LHCN-M2 (cell line): ENCODE results near the gene ZNF630. TPM values are rescaled to one million over a fixed set of nuclear protein-coding genes. Genes with fewer than 3 reads are reported as not detected.
"Not testable (repeated sequence)": the region's sequence is repeated elsewhere in the genome, so short reads cannot be mapped to it uniquely, and the experiment has no call there.

ENCODE experiments used
- DNase-seq: peaks from one replicate; pipeline ENCODE4 v3.0.0-alpha.2; 2012; ENCODE audit warnings: low read depth
- polyA plus RNA-seq: library from polyadenylated mRNA; unstranded; fragments of >200 nt; gene quantifications from one replicate; pipeline ENCODE4 v1.2.1, GENCODE V29; 2012; ENCODE audit warnings: missing spikeins
- total RNA-seq: library from RNA; depleted of rRNA; stranded (reverse); fragments of >200 nt; gene quantifications from 2 replicates; pipeline ENCODE4 v1.2.3, GENCODE V29; 2014; rRNA removed

ZNF630 gene
- total RNA-seq = 2.2 and 3.0 TPM in 2 replicates
- polyA plus RNA-seq = 1.1 TPM

GRCh38 chrX:48071064-48071985, at the start of gene ZNF630:
Gene ZNF630, minus strand, starts transcription at chrX:48071640. Its CDS starts 4,754 bp downstream, at chrX:48066886.
- peak; percentile 40 for DNase-seq

GRCh38 chrX:48107717-48108116, 36.3 kb upstream of the ZNF630 start:
- no peak for DNase-seq

- DNase-seq = no peak
These were observed 31.5 kb upstream of the ZNF630 start for GRCh38 chrX:48102874-48103374.

- DNase-seq = no peak
These were observed 30.0 kb upstream of the ZNF630 start for GRCh38 chrX:48101443-48101842.

GRCh38 chrX:48092558-48092957, 21.1 kb upstream of the ZNF630 start:
- not testable (repeated sequence) for DNase-seq

- DNase-seq = no peak
These were observed 18.7 kb upstream of the ZNF630 start for GRCh38 chrX:48090123-48090522.

- no peak for DNase-seq
These were observed 14.6 kb upstream of the ZNF630 start for GRCh38 chrX:48086082-48086481.

GRCh38 chrX:48083706-48084105, 12.3 kb upstream of the ZNF630 start:
- no peak for DNase-seq

GRCh38 chrX:48083212-48083611, 11.8 kb upstream of the ZNF630 start:
- peak; percentile 41 for DNase-seq

- DNase-seq = no peak
These were observed 4.9 kb upstream of the ZNF630 start for GRCh38 chrX:48076343-48076742.

- no peak for DNase-seq
These were observed 656 bp upstream of the ZNF630 start for GRCh38 chrX:48071986-48072605.

GRCh38 chrX:48068096-48068887, 3.1 kb downstream of the ZNF630 start:
- no peak for DNase-seq

- DNase-seq = no peak
These were observed 7.2 kb downstream of the ZNF630 start for GRCh38 chrX:48064261-48064660.

- no peak for DNase-seq
These were observed 12.2 kb downstream of the ZNF630 start for GRCh38 chrX:48059296-48059639.

- DNase-seq = no peak
These were observed 12.7 kb downstream of the ZNF630 start for GRCh38 chrX:48058621-48059295.

GRCh38 chrX:48046846-48047245, 24.6 kb downstream of the ZNF630 start:
- no peak for DNase-seq

GRCh38 chrX:48045410-48046311, 25.8 kb downstream of the ZNF630 start:
- peak; percentile 32 for DNase-seq

GRCh38 chrX:48043056-48043455, 28.4 kb downstream of the ZNF630 start:
- no peak for DNase-seq

GRCh38 chrX:48035891-48036290, 35.5 kb downstream of the ZNF630 start:
- no peak for DNase-seq

- DNase-seq = not testable (repeated sequence)
These were observed 40.7 kb downstream of the ZNF630 start for GRCh38 chrX:48030641-48031173.
